ENCODE results near the gene OR4F6. TPM values are rescaled to one million over a fixed set of nuclear protein-coding genes. Genes with fewer than 3 reads are reported as not detected.
"Not testable (repeated sequence)": the region's sequence is repeated elsewhere in the genome, so short reads cannot be mapped to it uniquely, and the experiment has no call there.

OR4F6 gene, protein sequence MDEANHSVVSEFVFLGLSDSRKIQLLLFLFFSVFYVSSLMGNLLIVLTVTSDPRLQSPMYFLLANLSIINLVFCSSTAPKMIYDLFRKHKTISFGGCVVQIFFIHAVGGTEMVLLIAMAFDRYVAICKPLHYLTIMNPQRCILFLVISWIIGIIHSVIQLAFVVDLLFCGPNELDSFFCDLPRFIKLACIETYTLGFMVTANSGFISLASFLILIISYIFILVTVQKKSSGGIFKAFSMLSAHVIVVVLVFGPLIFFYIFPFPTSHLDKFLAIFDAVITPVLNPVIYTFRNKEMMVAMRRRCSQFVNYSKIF
- not detected for total RNA-seq

DNA sequence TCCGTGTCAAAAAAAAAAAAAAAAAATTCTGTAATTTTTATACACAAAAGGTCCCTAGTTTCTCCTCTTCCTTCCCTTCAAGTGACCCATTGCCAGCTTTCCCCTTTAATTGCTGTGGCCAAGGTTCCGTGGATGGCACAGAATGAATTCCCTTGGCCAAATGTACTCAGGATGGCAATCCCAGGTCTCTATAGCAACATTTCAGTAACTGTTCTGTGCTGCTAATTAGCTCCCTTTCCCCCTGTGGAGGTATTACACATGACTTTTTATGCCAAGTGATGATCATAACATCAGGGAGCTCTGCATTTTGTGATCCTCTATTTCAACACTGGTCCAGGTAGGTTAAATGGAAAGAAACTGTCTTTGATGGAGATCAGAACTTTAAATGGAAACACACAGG, at the start of gene OR4F6:
TSS of gene OR4F6 (plus strand) at position 301 of the 400 bp plus-strand sequence. CDS start 2,211 bp downstream, outside the sequence.
- DNase-seq, result no peak

DNA sequence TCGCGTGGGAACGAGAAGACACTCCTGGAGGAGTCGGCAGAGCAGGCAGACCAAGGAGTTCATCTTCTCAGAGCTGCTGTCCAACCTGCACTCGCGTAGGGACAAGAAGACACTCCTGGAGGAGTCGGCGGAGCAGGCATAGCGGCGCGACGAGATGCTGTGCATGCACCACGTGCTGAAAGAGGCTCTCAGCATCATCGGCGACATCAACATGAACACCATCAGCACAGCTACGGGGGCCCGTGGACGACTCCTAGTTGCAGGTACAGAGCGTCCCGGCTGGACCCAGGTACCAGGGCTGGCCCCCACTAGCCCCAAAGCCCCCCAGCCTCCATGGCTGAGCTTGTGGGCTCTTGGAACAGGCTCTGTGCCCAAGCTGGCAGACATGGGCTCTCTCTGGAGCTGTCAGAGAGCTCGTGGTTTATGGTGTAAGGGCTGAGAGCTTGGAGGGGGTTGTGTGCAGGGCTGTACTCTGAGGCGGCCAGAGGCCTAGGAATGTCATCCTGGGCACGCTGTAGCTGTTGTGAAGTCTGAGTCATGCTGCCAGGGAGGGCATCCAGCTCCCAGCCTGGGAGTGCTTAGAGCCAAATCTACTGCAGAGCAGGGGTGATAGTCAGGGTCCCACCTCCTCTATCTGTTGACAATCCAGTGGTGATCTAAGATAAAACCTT, 38.5 kb upstream of the OR4F6 start:
- not testable (repeated sequence) for DNase-seq

DNA sequence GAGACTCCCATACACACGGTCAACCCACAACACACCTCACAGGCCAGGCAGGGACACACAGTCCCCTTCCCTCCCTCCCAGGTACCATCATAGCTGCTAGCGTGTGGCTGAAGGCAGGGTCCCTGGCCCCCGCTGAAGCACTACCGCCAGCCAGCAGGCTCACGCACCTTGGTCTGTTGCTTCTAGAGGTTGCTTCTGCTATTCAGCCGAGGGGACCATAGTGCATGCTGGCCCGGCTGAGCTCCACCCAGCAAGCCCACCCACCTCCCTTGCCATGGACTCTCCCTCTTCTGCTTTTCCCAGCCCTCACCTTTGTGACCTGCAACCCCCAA, 38.0 kb upstream of the OR4F6 start:
- DNase-seq, result not testable (repeated sequence)

DNA sequence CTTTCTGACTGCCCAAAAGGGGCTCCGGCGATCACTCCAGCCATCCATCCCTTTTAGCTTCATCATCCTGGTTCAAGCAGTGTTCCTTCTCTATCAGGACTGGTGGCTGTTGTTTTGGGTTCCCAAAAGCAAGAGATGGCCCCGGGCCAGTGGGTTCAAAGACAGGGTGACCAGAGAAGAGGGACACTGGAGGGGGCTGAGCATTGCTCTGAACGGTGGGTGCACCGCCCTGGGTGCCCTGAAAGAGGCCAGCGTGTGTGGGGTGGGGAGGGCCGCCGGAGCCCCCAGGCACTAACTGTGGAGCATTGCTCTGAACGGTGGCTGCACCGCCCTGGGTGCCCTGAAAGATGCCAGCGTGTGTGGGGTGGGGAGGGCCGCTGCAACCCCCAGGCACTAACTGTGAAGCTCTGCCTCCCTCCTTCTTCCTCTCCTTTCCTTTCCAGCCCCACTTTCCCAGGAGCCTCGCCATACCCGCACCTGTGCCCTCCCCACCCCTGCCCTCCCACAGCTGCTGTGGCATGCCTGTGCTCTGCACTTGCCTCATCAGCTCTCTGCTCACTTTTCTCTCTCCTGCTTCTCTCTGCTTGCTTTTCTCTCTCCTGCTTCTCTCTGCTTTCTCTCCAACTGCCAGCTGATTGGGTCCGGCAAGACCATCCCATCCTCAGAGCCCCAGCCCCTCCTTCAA, 37.4 kb upstream of the OR4F6 start:
- no peak for DNase-seq

DNA sequence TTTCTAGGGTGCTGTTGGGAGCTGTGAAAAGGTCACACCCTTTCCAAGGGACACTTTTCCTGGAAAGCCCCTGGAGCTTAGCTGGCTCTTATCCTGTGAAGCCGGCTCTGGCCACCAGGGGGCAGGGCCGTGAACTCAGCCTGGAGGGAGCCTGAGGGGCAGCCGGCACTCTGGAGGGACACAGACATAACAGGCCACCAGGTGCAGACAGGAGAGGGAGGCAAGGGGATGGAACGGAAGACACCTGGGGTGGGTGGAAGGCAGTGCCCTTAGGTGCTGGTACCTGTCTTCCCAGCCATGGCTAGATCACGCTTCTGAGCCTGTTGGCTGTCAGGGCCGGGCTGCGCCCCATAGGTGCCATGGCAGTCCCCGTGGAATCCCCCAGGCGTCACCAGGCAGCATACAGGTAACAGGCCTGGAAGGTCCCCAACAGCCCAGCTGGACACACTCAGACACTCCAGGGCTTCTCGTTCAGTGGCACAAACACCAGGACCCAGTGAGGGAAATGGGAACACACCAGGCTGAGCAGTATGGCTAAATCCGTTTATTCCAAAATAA, 36.1 kb upstream of the OR4F6 start:
- not testable (repeated sequence) for DNase-seq

DNA sequence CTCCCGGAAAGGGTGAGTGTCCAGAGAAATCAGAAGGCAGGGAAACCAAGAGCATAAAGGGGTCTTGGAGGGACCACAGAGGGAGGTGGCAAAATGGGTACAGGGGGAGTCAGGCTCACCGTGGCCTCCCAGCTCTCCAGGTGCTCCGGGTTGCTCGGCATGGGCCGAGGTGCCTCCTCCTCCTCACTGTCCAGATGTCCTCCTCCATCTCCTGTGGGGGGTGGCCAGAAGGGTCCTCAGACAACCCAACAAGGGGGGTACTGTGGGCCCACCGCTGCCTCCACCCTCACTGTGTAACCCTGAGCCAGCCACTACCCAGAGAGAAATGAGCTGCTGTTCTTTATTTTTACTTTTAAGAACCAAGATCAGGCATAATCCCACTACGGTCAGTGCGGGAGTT, 30.4 kb upstream of the OR4F6 start:
- DNase-seq, result no peak

DNA sequence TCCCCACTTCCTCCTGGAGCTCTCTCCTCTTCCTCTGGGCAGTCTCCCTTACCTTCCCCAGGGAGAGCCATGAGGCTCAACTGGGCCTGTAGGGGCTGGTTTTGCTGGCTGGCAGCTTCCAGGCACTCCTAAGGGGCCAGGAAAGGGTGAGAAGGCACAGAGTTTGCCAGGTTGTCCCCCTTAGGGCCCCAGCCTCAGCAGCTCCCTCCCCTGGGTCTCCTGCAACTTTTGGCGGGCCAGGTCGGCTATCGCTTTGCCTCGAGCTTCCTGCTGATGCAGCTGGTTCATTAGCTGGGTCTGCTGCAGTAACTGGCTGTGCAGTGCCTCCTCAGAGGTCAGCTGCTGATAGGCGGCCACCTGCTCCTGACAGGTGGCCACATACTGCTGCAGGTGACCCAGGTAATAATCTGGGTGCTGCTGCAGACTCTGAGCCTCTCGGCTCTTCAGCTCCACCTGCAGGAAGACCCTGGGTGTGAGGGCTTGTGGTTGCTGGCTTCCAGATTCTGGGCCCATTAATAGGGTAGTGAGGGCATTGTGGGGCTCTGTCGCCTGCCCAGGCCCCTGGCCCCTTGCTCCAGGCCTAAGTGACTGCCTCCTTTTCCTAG, 29.7 kb upstream of the OR4F6 start:
- no peak for DNase-seq

DNA sequence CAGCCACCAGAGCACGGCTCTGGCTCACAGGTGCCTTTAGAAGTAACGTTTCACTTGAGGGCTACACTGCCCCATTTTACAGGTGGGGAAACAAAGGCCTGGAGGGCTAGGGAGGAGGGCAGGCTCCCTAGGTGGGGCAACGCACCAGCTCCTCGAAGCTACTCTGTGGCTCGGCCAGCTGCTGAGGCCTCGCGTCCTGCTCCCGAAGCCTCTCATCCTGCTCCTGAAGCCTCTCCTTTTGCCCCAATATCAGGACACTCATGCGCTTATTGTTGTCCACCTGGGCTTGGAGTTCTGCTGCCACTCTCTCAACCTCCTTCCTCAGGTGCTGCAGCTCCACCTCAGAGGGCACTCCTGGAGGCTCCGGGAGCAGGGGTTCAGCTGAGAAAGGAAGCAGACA, 28.2 kb upstream of the OR4F6 start:
- DNase-seq, result no peak

DNA sequence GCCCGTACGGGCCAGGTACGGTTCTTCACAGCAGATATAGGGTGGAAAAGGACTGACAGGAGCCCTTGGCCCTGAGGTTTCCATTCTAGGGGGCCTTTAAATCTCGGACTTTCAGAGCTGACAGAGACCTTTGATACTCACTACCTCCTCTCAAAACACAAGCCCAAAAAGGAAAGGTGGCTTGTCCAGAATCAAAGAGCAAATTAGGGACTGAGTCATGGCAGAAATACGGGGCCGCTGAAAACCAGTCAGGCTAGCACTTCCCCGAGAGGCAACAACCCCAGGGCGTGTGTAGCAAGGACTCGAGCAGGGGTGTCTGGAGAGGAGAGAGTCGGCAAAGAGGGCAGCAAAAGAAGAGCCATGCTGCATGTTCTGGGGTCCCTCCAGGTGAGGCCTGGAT, 24.7 kb upstream of the OR4F6 start:
- DNase-seq, result not testable (repeated sequence)

DNA sequence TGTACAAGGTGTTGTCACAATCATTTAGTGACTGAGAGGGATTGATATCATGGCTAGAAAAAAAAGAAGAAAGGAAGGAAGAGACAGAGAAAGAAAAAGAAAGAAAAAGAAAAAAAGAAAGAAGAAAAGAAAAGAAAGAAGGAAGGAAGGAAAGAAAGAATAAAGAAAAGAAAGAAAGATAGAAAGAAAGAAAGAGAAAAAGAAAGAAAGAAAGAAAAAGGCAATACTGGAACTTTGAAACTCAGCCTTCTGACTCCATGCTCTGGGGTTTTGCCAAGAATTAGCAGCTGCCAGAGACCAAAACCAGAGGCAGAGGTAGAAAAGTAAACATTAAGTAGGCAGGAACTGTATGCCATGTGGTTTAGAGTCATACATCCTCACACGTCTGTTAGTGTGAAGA, 23.1 kb upstream of the OR4F6 start:
- DNase-seq, result not testable (repeated sequence)

DNA sequence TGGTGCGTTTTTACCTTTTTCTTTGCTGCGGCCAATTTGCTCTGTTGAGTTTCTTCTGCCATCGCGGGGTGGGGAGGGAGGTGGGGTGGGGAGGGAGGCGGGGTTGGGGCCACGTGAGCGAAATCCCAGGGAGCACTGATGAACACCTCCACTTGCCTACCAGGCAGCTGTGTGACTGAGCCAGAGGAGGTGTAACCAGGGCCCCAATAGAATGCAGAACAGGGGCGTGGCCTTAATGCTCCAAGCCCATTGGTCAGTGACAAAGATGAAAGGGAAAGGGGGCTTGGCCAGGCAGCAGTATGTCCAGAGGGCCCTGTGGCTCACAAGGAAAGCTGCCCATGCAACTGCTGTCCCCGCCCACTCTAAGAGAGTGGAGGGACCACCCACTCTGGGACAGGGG, 21.4 kb upstream of the OR4F6 start:
- no peak for DNase-seq

DNA sequence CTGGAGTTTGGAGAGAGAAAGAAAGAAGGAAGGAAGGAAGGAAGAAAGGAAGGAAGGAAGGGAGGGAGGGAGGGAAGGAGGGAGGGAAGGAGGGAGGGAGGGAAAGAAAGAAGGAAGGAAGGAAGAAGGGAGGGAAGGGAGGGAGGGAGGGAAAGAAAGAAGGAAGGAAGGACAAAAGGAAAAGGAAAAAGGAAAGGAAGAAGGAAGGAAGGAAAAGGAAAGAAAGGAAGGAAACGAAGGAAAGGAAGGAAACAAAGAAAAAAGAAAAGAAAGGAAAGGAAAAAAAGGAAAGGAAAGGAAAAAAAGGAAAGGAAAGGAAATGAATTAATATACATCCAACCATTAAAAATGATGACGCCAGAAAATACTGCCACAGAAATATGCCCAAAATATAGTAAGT, 18.7 kb upstream of the OR4F6 start:
- DNase-seq, result no peak

DNA sequence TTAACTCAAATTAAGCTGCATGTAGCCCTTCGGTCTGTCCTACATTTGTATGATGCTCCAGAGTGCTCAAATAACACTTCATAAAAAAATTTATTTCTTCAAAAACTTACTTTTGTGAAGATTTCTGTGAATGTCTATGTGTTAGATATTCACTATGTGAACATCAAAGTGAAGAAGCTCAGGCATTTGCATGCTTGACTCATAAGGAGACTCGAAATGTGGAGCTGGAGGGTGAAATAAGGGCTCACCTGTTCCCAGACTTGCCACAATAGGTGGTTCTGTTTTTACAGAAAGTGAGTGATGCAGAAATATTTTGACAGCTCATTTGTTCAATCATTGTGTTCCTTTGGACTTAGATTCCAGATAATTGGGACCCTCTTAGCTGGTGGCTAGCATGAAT, 16.9 kb upstream of the OR4F6 start:
- DNase-seq, result not testable (repeated sequence)

DNA sequence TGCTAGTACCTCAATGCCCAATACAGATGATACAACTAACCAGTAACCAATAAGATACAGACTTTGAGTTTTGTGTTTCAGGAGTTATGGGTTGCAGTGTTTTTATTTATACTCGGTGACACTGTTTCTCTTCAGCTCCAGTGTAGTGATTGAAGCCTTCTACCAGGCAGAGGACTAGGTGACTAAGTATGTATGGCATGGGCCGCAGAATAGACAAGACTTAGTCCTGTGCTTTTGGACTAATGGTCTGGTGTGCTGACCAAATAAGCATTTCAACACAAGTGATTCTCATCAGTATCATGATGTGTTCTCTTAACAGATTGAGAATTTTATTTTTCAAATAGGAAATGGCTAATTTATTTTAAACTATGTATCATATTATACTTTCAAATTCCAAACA, 15.3 kb upstream of the OR4F6 start:
- not testable (repeated sequence) for DNase-seq

DNA sequence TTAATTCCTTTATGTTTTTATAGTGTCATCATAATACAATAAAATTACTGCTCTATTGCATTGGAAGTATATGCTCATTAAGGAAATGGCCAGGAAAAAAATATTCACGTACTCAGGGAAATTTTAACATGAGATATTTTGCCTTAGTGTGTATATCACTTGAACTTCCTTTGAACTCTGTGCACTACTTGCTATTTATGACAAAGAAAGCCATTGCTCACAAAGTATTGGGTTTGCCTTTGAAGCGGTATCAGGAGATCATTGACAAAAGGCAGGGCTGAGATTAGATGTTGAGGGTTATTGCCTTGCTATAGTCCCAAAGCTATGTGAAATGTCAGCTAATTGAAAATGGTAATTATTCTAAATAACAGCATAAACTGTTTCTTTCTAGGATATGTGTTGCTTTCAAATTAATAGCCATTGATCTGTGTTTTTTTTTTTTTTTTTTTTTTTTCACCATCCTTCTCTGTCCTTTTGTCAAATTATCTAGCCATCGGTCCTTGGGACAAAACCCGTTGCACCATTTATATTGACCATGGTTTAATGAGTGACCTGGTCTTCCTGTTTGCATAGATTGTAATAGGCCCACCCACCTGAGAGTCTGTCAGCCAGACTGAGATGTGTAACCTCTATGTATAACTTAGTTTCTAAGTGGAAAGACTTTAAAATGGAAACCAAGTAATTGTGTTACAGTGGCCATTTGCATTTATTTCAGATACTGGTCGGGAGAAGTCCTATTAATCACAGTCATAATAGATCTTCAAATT, 14.6 kb upstream of the OR4F6 start:
- not testable (repeated sequence) for DNase-seq

DNA sequence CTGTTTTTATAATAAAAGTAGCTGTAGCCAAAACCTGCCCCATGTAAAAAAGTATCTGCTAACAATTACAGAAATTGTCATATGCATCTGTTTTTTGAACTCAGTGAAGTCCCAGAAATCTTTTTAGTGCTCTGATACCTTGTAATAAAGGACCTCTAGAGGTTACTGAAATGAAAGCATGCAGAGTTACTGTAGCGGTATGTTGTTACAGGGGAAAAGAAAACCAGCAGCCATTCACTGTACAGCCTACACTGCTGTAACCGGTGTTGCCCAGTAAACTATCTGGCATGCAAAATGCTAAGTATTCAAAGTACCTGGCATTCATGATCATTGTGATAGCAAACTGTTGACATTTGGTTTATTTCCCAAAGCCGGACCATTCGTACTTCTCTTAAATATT, 12.6 kb upstream of the OR4F6 start:
- not testable (repeated sequence) for DNase-seq

DNA sequence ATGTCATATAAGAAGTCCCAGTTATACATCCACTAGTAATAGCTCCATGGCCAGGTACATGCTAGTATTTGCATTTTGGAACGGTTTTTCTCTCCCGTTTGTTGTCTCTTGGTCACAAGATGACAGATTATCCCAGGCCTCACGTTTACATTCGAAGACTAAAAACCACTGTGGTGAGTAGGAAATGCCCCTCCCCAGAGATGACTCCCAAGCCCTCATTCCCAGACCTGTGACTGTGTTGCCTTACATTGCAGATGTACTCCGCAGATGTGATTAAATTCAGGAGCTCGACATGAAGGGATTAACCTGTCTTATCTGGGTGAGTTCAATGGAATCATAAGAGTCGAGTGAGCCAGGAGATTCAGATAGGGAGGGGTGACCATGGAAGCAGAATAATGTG, 9.3 kb upstream of the OR4F6 start:
- DNase-seq, result not testable (repeated sequence)

DNA sequence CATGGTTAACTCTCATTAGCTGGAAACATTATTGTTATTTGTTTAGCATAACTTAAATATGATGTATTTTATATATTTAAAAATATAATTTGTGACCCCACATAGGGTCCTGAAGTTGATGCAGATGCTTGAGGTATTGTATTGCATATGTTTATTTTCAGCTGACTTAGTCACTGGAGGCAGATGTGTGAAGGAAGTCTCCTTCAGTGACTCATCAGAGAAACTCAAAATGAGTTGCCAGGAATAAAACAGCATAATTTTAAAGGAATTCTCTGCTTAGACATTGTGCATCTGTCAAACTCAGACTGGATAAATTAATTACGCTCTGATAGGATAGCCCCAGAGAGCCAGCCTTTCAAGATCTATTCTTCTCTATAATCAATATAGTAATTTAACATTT, 7.9 kb upstream of the OR4F6 start:
- no peak for DNase-seq

DNA sequence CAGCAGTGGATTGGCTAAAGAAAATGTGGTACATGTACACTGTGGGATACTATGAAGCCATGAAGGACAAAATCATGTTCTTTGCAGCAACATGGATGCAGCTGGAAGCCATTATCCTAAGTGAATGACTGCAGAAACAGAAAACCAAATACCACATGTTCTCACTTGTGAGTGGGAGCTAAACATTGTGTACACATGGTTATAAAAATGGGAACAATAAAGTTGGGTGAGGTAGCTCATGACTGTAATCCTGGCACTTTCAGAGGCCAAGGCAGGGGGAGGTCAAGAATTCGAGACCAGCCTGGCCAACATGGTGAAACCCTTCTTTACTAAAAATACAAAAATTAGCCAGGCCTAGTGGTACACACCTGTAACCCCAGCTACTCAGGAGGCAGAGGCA, 3.6 kb upstream of the OR4F6 start:
- DNase-seq, result no peak

DNA sequence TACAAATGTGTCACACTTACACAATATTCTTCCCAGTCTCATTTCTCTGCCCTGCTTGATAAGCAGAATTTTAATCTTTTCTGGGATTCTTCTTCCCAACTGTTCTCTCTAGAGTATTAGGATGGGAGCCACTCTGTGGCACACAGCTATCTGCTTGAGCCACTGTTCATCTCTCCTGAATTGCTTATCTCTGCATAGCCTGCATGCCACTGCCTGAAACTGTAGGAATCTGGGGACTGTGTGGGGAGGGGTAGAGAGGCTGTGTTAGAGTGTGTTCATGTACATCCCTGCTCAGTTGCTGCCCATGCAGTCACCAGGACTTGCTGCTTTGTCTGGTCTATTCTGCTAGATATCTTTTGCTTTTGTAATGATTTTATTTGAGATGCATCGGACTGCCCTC, 2.3 kb upstream of the OR4F6 start:
- DNase-seq, result no peak

DNA sequence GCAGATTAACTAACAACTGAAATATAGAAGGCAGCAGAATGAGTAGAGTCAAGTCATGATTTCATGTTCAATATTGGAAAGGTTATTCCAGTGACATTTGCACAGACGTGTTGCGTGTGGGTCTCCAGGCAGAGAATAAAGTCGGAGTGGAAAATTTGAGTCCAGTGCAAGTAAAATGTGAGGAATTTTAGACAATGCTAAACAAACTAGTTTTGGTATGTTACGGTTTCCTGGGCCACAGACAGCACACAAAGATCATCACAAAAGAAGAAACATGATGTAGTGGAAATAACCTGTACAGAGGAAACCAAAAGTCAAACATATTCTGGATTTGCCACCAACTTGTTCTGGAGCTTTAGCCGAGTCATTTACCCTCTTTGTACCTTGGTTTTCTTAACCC, 367 bp downstream of the OR4F6 start:
- DNase-seq, result no peak

DNA sequence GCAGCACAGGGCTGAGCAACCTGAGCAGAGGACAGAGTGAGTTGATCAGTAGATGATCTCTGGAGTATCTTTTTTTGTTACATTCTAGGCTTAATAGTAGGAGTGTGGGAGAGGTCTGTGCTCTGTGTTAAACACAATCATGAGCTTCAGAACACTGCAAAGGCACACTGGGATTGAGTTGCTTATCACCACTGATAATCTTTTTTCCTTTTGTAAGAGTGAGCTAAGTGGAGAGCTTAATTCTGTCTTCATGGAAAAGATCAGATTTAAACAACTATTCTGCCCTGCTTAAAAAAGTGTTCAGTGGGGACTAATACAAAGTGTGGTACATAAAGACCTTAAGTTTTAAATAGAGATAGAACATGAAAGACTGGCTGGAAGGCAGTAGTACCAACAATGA, 1.1 kb downstream of the OR4F6 start:
- no peak for DNase-seq

Measured in occipital lobe (tissue), 2 donors.